OCI-M2 (cell line): ENCODE measurements around the gene NEK2.
"Not testable (repeated sequence)": the region's sequence is repeated elsewhere in the genome, so short reads cannot be mapped to it uniquely, and the experiment has no call there.

Source experiments
- DNase-seq: peaks from one replicate; lab custom pipeline; 2025; ENCODE audit not compliant: unreplicated experiment; lab: John Stamatoyannopoulos, UW

Gene NEK2

DNA sequence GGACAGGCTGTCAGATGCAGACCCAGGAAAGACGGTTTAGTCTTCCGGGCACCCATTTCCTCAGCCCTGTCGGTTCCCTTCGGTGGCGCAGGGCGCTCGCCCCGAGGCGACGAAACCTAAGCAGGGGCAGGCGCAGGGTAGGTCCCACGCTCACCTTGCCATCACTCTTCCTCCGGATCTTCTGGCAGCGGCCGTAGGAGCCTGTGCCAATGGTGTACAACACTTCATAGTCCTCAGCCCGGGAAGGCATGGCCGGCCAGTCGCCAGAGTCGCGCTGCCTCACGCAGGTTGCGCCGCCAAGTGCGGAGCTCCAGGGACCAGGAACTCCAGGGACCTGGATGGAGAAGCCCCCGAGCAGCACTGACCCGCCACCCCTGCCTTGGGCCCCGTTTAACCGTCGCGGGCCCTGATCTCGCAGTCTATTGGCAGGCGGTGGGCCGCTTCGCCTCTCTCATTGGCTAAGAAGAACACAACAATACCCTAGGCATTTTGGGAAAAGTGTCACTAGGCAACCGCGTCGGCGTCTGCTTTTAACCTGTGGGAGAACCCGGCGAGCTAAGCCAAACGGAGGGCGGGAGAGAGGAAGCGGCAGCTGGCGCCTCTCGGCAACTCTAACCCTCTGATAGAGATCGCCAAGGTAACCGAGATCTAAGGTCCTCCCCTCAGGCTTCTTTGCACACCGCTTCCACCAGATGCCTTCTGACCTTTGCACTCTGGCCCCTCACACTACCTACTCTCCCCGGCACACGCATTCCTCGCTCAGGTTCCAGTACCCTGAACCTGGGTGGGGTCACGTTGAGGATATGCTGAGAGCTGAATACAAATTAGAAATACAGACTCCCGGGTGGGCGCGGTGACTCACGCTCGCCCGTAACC lies at the start of gene NEK2:
Gene NEK2 (minus strand): TSS at position 392 of the 876 bp plus-strand sequence. CDS start 142 bp downstream, at position 250.
- peak; percentile 78 for DNase-seq

DNA sequence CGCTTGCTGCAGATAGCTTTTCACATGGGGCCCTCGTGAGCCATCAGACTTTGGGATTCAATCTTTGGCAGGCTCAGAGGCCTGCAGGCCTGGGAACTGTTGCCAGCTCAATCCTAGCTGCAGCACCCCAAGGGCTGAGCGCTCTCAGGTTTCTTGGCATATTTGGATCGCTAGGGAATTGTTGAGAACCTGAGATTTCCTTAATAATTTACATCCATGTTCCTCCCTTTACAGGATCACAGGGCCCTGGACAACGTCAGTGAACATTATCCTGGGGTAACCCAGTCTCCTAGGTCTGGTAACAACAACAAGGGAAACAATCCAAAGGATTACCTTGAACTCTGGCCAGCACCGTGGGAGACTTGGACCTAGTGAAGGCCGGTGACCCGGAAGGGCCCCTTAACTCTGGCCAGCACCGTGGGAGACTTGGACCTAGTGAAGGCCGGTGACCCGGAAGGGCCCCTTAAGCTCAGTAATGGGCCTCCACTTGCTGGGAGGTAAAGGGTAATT lies 49.3 kb upstream of the NEK2 start:
- no peak for DNase-seq

DNA sequence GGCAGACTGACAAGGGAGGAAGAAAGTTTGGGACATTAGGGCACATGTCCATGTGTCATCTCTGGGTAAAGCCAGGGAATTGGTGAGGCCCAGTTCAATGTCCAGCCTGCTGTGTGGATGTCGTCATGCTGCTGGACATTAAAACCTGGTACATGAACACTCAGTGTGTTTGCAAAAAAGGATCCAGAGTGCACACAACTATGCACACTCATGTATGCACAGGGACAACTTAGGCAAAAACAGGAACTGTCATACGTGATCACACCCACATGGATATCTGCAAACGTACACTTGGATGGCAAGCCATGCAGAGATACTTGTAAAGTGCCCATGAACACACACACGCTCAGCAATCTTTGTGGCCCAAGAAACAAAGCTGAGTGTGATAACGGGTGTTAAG lies 47.9 kb upstream of the NEK2 start:
- DNase-seq, result no peak

DNA sequence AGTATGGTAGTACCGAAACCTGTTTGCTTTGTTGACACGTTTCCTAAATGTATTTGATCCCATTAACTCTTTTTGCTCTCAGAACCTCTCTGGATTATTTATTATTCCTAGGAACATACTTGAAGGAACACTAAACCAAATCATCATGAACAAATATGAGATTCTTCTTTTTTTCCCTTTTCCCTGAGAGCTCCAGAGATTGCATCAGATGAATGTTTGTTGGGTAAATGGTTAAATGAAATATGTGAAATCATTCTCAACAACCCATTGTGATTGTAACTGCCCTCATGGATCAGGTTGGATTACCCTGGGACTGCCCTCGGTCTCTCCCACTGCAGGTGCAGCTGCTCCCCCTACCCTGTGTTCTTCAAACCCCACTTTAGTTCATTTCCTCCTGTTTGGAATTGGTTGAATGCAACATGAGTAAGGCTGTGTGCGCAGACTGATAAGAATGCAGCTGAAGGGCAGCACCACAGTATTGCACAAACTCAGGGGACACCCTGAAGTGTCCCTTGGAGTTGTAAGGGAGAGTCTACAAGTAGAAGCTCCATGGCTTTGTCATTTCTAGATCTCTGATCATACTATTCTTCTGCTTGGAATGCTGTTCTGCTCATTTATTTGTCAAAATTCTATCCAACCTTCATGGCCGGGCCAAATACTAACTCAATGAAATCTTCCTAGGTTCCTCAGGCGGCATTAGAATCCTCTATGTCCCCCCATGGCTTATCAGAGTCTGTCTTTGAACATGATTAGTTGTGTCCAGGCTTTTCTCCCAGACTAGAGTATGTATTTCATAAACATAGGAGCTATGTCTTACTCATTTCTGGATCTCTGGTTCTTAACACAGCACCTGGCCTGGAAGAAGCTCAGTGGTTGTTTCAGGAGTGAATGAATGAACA lies 47.1 kb upstream of the NEK2 start:
- no peak for DNase-seq

DNA sequence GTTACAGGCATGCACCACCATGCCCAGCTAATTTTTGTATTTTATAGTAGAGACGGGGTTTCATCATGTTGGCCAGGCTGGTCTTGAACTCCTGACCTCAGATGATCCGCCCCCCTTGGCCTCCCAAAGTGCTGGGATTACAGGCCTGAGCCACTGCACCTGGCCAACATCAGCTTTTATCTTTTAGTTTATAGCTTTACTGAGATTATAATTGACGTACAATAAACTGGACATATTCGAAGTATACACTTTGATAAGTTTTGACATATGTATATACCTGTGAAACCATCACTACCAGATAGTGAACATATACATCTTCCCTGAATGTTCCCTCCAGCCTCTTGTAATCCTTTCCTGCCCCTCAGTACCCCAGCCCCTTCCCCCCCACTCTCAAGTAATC lies 41.1 kb upstream of the NEK2 start:
- DNase-seq, result not testable (repeated sequence)

DNA sequence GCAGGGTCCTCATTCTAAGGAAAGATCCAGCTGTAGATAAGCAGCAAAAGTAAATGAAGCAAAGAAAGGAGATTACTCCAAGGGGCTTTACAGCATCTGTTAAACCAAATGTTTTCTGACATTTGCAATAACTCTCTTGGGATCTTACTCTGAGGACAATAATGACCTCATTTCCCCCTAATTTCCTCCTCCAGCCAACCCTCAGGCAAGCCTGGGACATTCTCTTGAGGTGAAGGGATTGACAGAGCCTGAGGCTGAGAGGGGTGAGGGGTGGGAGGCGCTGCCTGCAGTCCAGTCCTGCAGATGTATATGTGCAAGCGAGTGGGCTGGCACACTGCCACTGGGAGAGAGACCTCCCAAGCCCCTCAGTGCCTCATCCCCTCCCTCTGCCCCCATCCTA lies 40.5 kb upstream of the NEK2 start:
- DNase-seq, result no peak

DNA sequence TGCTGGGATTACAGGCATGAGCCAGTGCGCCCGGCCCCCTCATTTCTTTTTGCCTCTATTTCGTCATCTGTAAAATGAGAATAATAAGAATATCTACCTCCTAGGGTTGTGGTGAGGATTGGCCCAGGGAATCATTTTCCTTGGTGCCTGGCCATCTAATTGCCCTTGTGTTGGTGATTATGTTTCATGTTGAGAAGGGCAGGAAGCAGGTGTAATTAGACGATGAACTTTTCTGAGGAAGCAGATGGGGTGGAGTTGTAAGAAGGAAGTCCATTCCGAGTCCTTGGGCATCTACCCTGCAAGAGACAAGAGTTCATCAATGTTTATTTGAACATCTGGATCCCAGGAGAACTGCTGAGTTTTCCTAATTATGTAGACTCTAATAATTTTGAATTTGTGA lies 38.7 kb upstream of the NEK2 start:
- no peak for DNase-seq

DNA sequence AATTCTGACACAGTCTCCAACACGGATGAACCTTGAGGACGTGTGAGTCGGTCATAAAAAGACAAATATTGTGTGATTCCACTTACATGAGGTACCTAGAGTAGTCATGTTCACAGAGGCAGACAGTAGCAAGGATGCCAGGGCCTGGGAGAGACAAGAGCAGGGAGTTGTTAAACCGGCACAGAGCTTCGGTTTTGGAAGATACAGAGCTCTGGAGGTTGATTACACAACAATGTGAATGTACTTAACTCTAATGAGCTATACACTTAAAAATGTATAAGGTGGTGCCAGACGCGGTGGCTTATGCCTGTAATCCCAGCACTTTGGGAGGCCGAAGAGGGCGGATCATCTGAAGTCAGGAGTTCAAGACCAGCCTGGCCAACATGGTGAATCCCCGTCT lies 37.8 kb upstream of the NEK2 start:
- DNase-seq, result no peak

DNA sequence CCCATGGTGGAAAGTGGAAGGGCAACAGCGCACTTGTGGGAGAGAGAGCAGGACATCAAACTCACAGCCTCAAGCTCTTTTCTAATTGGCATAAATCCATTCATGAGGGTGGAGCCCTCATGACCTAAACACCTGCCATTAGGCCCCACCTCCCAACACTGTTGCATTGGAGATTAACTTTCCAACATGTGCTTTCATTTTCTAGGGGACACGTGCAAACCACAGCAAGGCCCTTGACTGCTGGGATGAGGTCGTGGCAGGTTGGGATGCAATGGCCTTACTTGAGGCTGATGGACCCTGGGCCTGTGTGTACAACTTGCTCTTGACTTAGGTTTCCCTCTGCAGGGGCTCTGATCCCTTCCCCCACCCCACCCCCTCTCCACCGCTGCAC lies 35.9 kb upstream of the NEK2 start:
- DNase-seq, result no peak

DNA sequence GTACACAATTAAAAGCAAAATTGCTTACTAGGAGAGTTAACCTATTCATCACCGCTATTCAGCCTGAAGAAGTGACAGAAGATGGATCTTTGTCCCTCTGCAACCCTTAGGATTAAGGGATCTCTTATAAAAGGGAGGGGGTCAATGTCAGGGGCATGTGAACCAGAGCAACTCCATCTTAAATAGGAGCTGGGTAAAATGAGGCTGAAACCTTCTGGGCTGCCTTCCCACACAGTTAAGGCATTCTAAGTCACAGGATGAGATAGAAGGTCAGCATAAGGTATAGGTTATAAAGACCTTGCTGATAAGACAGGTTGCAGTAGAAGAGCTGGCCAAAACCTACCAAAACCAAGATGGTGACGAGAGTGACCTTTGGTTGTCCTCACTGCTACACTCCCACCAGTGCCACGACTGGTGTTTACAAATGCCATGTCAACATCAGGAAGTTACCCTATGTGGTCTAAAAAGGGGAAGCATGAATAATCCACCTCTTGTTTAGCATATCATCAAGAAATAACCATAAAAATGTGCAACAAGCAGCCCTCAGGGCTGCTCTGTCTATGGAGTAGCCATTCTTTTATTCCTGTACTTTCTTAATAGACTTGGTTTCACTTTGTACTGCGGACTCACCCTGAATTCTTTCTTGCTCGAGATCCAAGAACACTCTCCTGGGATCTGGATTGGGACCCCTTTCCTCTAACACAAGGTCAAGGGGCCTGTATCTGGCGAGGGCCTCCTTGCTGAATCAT lies 35.3 kb upstream of the NEK2 start:
- no peak for DNase-seq

DNA sequence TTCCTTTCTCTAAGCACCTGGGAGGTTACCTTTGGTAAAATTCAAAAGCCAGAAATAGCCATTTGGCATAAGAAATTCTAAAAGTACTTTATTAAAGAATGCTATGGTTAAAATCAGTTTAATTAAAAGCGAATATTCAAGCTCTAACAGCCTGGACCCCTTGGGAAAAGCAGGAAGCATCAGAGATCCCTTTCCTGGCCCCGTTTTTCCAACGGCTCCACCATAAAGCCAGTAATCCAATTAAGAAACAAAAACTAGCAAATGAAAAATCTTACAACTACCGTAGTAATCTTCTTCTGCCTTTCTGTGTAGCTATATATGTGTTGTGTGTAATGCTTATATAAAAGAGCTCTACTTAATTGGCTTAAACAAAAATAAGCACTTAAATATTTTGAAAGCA lies 33.5 kb upstream of the NEK2 start:
- DNase-seq, result no peak

DNA sequence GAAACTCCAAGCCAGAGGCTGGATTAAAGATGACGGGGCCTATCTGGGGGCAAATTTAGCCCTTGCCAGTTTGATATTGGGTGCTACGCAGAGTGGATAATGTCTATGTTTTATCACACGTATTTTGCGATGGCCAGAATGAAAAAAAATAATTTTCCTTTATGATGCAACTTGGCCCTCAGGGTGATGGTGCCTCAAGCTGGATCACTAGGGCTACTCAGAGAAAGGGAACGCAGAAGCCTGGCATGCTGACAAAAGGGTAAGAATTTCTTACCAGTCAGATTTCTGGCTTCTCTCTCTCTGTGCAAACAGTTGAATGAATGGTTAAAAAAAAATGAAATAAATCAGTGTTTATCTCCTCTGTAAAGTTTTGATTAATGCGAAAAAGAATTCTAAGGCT lies 32.6 kb upstream of the NEK2 start:
- no peak for DNase-seq

DNA sequence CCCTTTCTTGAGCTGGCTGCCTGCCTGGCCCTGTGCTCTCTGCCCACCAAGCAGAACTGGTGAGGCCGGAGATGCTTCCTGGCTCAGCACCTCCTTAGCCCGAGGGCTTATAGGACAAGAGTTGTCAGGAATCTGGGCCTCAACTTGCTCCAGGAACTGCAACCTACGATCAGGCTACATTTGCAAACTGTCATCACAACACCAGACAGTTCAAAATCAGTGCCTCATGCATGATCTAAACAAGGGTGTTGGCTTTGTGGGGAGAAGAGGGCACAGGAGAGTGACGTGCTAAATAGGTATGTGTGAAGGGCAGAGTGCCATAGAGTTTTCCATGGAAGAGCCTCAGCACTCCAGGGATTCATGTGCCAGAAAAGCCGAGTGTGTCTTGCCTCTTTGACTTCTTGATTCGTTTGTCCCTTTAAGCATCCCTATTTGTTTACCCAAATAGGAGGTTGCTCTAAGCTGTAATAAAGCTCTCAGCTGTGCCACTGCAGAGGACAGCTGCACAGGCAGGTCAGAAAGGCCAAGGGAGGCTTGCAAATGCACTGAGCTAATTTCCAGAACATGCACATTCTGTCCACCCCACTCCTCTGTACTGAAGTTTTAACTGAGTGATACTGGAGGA lies 30.2 kb upstream of the NEK2 start:
- no peak for DNase-seq

DNA sequence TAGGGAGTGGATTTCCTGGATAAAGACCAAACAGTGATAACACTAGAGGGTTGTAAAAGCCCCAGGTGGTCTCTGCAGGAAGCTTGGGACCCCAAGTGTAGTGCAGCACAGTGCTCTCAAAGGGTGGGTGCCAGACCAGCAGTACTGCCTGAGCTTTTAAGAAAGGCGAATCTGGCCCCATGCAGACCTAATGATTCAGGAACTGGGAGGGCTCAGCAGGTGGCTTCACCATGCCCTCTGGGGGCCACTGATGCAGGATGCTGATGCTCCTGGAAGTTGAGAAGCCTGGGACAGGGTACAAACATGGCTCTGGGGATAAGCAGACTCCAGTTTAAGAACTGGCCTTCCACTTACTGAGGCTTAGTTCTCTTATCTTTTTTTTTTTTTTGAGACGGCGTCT lies 29.1 kb upstream of the NEK2 start:
- no peak for DNase-seq

DNA sequence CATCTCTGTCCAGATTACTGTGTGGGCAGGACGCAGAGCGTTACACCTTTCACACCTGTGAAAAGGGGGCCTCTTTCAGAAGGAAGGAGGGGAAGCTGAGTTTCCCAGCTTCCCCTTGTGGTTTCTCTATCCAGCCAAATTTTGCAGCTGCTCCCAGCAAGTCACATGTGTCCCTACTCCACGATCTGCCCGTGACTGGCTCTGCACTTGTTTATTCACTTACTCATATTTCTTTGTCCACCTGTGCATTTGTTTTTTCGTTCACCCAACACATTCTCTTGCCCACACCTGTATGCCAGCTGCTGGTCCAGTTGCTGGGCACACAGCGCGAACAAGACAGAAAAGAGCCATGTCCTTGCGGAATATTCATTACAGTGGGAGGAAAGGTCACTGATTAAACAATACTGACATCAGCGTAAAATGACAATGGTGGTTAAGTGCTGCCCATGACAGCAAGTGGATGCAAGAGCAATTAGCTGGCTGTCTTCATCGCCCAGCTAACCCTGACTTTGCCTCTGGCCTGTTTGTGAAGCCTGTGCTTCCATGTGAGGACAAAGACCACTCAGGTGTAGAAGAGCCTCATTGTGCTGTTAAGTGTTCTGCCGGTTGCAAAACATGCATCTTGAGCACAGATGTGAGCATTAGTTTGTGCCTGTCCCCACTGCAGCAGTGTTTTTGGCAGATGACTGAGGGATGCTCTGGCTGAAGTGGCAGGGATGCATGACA lies 28.6 kb upstream of the NEK2 start:
- no peak for DNase-seq

DNA sequence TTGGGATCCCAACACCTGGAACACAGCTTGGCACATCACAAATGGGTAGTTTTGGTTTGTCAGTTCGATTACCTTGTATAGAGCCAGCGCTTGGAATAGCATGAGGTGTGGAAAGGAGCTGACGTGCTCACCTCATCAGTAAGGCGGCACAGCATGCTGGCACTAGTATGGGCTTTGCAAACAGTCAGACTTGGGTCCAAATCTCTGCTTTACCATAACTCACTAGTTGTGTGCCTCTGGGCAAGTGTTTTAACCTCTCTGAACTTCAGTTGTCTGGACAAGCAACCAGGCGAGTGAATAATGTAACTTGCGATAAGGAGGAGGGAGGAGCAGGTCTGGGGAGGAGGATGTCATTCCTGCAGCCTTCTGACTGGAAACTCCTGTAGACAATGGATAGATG lies 26.3 kb upstream of the NEK2 start:
- no peak for DNase-seq

DNA sequence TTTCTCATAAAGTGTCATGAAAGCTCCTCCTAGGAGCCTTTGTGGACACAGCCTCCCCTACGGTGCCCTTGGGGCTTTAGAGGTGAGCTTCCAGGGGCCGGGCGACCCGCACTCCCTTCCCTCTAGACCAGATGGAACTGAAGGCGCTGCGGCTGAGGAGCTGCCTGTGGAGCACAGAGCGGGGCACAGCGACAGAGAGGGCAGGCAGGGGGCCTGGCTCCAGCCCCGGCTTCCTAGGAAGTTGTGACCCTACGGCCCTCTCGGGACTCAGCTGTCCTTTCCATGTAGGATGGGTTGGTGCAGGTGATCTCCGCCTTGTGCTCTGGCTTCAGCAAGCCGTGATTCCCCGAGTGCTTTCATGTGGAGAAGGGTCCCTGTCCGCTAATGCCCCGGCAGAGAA lies 23.6 kb upstream of the NEK2 start:
- no peak for DNase-seq

DNA sequence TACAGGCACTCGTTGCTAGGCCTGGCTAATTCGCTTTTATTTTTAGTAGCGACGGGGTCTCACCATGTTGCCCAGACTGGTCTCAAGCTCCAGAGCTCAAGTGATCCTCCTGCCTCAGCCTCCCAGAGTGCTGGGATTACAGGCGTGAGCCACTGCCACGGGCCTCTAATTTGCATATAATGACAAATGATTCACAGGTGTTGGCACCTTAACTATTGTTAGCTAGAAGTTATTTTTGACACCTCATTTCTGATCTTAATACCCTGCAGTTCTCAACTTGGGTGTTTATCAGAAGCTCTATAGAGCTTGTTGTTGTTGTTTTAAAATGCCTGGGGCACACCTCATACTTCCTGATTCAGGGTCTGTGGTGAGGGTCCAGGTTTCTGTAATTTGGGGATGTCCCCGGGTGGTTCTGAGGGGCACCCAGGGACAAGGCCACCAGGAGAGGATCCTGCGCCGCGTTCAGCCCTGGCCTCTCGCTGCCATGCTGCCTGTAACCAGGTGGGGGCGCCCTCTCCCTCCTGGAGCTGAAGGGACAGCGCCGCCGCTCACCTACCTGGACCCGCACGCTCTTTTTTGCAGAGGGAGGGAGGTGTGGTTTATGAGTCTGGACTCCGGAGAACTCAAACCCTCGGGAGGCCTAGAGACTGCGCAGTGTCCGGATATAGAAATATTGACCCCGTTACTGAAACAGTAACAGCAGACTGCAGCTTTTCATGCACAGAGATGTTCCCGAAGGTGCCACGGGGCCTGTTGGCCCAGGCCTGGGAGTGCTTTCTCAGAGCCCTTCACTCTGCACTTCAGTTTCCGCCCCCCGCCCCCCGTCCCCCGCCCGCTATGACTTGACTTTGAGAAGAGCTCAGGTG lies 23.0 kb upstream of the NEK2 start:
- no peak for DNase-seq

DNA sequence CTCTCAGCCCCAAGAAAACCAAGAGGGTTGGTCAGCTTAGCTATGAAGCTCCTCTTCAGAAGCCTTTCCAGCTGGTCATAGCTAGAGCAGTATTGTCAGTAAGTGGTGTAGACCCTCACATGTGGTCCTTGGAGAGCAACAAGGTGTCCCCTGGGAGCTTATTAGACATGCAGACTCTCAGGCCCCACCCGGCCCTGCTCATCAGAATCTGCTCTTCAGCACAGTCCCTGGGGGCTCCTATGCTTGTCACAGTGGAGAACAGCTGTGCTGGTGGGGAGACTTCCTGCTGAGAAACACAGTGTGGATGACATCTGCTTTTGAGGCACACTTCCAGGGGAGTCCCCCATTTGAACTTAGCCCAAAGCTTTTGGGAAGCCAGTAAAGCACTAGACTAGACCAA lies 21.9 kb upstream of the NEK2 start:
- no peak for DNase-seq
